GM20000 (cell line): ENCODE measurements around the gene CTSC.

Source experiments
- DNase-seq: peaks from one replicate; pipeline ENCODE4 v3.0.0; 2012; ENCODE audit warnings: low spot score
- CTCF ChIP-seq: IDR thresholded peaks from 2 replicates; pipeline ENCODE4 v1.5.1; 2012; ENCODE audit warnings: mild to moderate bottlenecking, control low read depth; ENCODE audit errors: extremely low read depth, missing control alignments

The CTSC gene

GRCh38 chr11:88307749-88308425, 29.6 kb downstream of the CTSC start:
- DNase-seq: no peak
- no peak for TF ChIP-seq CTCF

GRCh38 chr11:88306785-88307184, 30.8 kb downstream of the CTSC start:
- no peak for TF ChIP-seq CTCF
- DNase-seq: no peak

GRCh38 chr11:88305430-88305829, 32.1 kb downstream of the CTSC start:
- TF ChIP-seq CTCF: no peak
- no peak for DNase-seq

- no peak for TF ChIP-seq CTCF
- no peak for DNase-seq
Observed at GRCh38 chr11:88304352-88304751, 33.2 kb downstream of the CTSC start.

GRCh38 chr11:88303037-88303436, 34.5 kb downstream of the CTSC start:
- DNase-seq: no peak
- TF ChIP-seq CTCF: no peak

- no peak for TF ChIP-seq CTCF
- DNase-seq: peak; percentile 21
Observed at GRCh38 chr11:88301488-88302140, 35.9 kb downstream of the CTSC start.

- DNase-seq: no peak
- TF ChIP-seq CTCF: no peak
Observed at GRCh38 chr11:88300888-88301487, 36.5 kb downstream of the CTSC start.
